ENCODE measurements around the gene CHSY1.
"Not testable (repeated sequence)": the region's sequence is repeated elsewhere in the genome, so short reads cannot be mapped to it uniquely, and the experiment has no call there.

CHSY1 gene

GRCh38 chr15:101251830-101252820, at the start of gene CHSY1:
Gene CHSY1 (minus strand): TSS chr15:101252048. CDS start chr15:101251456, 592 bp downstream.
- DNase-seq (ENCODE audit: low read depth): peak; percentile 76

- DNase-seq (ENCODE audit: low read depth): no peak
Observed at GRCh38 chr15:101296418-101297405, 44.9 kb upstream of the CHSY1 start.

GRCh38 chr15:101295607-101296161, 43.8 kb upstream of the CHSY1 start:
- no peak for DNase-seq (ENCODE audit: low read depth)

GRCh38 chr15:101294731-101295606, 43.1 kb upstream of the CHSY1 start, which contains the start of gene SNRPA1:
Gene SNRPA1 (minus strand): TSS chr15:101295248. CDS start chr15:101295178, 70 bp downstream.
- DNase-seq (ENCODE audit: low read depth): peak; percentile 97

- DNase-seq (ENCODE audit: low read depth): no peak
Observed at GRCh38 chr15:101293122-101293521, 41.3 kb upstream of the CHSY1 start.

- no peak for DNase-seq (ENCODE audit: low read depth)
Observed at GRCh38 chr15:101288905-101289513, 37.2 kb upstream of the CHSY1 start.

GRCh38 chr15:101287342-101287741, 35.5 kb upstream of the CHSY1 start:
- DNase-seq (ENCODE audit: low read depth): not testable (repeated sequence)

GRCh38 chr15:101286471-101287114, 34.7 kb upstream of the CHSY1 start:
- DNase-seq (ENCODE audit: low read depth): no peak

GRCh38 chr15:101283931-101284330, 32.1 kb upstream of the CHSY1 start:
- no peak for DNase-seq (ENCODE audit: low read depth)

- DNase-seq (ENCODE audit: low read depth): no peak
Observed at GRCh38 chr15:101280007-101280406, 28.2 kb upstream of the CHSY1 start.

- DNase-seq (ENCODE audit: low read depth): no peak
Observed at GRCh38 chr15:101277943-101278564, 26.2 kb upstream of the CHSY1 start.

GRCh38 chr15:101277038-101277822, 25.4 kb upstream of the CHSY1 start, which contains the start of gene SELENOS:
Gene SELENOS (minus strand): TSS chr15:101277485. CDS start chr15:101277417, 68 bp downstream.
- DNase-seq (ENCODE audit: low read depth): peak; percentile 86

- DNase-seq (ENCODE audit: low read depth): no peak
Observed at GRCh38 chr15:101276501-101277037, 24.7 kb upstream of the CHSY1 start.

GRCh38 chr15:101275018-101275417, 23.2 kb upstream of the CHSY1 start:
- no peak for DNase-seq (ENCODE audit: low read depth)

- no peak for DNase-seq (ENCODE audit: low read depth)
Observed at GRCh38 chr15:101273534-101273933, 21.7 kb upstream of the CHSY1 start.

GRCh38 chr15:101272584-101272983, 20.7 kb upstream of the CHSY1 start:
- DNase-seq (ENCODE audit: low read depth): no peak

GRCh38 chr15:101269479-101270223, 17.8 kb upstream of the CHSY1 start:
- DNase-seq (ENCODE audit: low read depth): no peak

Measured in activated T-helper 9 cell treated with anti-CD3 and anti-CD28 coated beads, Interleukin-2, amount 50 U/mL, for 16 hours (primary cell).